Muscle of arm (tissue), 12 donors: ENCODE data around the gene RPS2. TPM values are rescaled to one million over a fixed set of nuclear protein-coding genes. Genes with fewer than 3 reads are reported as not detected.

Experiments used
- polyA plus RNA-seq, 12 donors: library from polyadenylated mRNA; unstranded; fragments of 120-200 nt; gene quantifications; one replicate each; pipeline ENCODE4 v1.2.1, GENCODE V29; 2013; ENCODE audit not compliant: insufficient read length in 12 of 12

The RPS2 gene
- polyA plus RNA-seq, 12 donors: 2,162 to 3,862 (median 3,028) TPM

Other genes starting within 250 kb of the RPS2 start
- 10 to 100 TPM in 11 of 12 donors, not detected in 1; 12.3 to 40.2 (median 14.8) TPM for gene NME3, start 193.3 kb downstream of the RPS2 start, polyA plus RNA-seq
- 10 to 100 TPM in 1 of 12 donors, 1 to 10 TPM in 10, not detected in 1; 4.4 to 13.3 (median 6.4) TPM for gene EME2, start 192.0 kb downstream of the RPS2 start, polyA plus RNA-seq
- 10 to 100 TPM in 11 of 12 donors, not detected in 1; 31.3 to 85.2 (median 41.3) TPM for gene MRPS34, start 191.7 kb downstream of the RPS2 start, polyA plus RNA-seq
- gene SPSB3, start 182.3 kb downstream of the RPS2 start, polyA plus RNA-seq: 10 to 100 TPM in 11 of 12 donors, not detected in 1; 16.2 to 30.8 (median 22.0) TPM
- gene NUBP2, start 181.9 kb downstream of the RPS2 start, polyA plus RNA-seq: 10 to 100 TPM in 11 of 12 donors, not detected in 1; 30.4 to 52.7 (median 33.3) TPM
- gene IGFALS, start 171.1 kb downstream of the RPS2 start, polyA plus RNA-seq: under 1 TPM in 10 of 12 donors, not detected in 2; 0.10 to 0.87 (median 0.21) TPM
- 10 to 100 TPM in 11 of 12 donors, not detected in 1; 27.4 to 49.0 (median 31.7) TPM for gene HAGH, start 138.0 kb downstream of the RPS2 start, polyA plus RNA-seq
- gene FAHD1, start 137.6 kb downstream of the RPS2 start, polyA plus RNA-seq: 10 to 100 TPM in 11 of 12 donors, not detected in 1; 13.6 to 24.4 (median 18.0) TPM
- gene MEIOB, start 92.7 kb downstream of the RPS2 start, polyA plus RNA-seq: 1 to 10 TPM in 2 of 12 donors, under 1 TPM in 8, not detected in 2; 0.08 to 3.0 (median 0.69) TPM
- 10 to 100 TPM in 1 of 12 donors, 1 to 10 TPM in 1, under 1 TPM in 2, not detected in 8; 0.15 to 14.3 (median 2.1) TPM for gene HS3ST6, start 46.4 kb downstream of the RPS2 start, polyA plus RNA-seq
- 10 to 100 TPM in 11 of 12 donors, not detected in 1; 14.2 to 50.0 (median 27.8) TPM for gene MSRB1, start 21.6 kb downstream of the RPS2 start, polyA plus RNA-seq
- 10 to 100 TPM in 11 of 12 donors, not detected in 1; 12.8 to 93.9 (median 35.0) TPM for gene RPL3L, start 10.1 kb downstream of the RPS2 start, polyA plus RNA-seq
- gene NDUFB10, start 5.3 kb downstream of the RPS2 start, polyA plus RNA-seq: 100 to 1,000 TPM in 9 of 12 donors, 10 to 100 TPM in 2, not detected in 1; 95.8 to 145 (median 117) TPM
- not detected for gene RNF151, start 2.0 kb upstream of the RPS2 start, polyA plus RNA-seq
- 10 to 100 TPM in 11 of 12 donors, not detected in 1; 16.7 to 31.5 (median 21.7) TPM for gene TBL3, start 7.2 kb upstream of the RPS2 start, polyA plus RNA-seq
- 1 to 10 TPM in 3 of 12 donors, under 1 TPM in 6, not detected in 3; 0.38 to 1.4 (median 0.74) TPM for gene NOXO1, start 16.6 kb upstream of the RPS2 start, polyA plus RNA-seq
- 10 to 100 TPM in 11 of 12 donors, not detected in 1; 10.9 to 40.2 (median 15.1) TPM for gene GFER, start 19.4 kb upstream of the RPS2 start, polyA plus RNA-seq
- 1 to 10 TPM in 4 of 12 donors, under 1 TPM in 6, not detected in 2; 0.25 to 1.5 (median 0.86) TPM for gene SYNGR3, start 25.1 kb upstream of the RPS2 start, polyA plus RNA-seq
- 10 to 100 TPM in 11 of 12 donors, not detected in 1; 13.6 to 32.2 (median 18.6) TPM for gene ZNF598, start 45.0 kb upstream of the RPS2 start, polyA plus RNA-seq
- 1 to 10 TPM in 8 of 12 donors, under 1 TPM in 2, not detected in 2; 0.56 to 3.1 (median 1.5) TPM for gene NPW, start 55.0 kb upstream of the RPS2 start, polyA plus RNA-seq
- 10 to 100 TPM in 11 of 12 donors, not detected in 1; 26.8 to 55.1 (median 36.1) TPM for gene NHERF2, start 62.1 kb upstream of the RPS2 start, polyA plus RNA-seq
- gene NTHL1, start 83.0 kb upstream of the RPS2 start, polyA plus RNA-seq: 10 to 100 TPM in 7 of 12 donors, 1 to 10 TPM in 4, not detected in 1; 8.4 to 35.5 (median 10.6) TPM
- 1,000 to 10,000 TPM in 1 of 12 donors, 100 to 1,000 TPM in 1, 10 to 100 TPM in 10; 62.0 to 1,357 (median 75.2) TPM for gene TSC2, start 83.2 kb upstream of the RPS2 start, polyA plus RNA-seq
- 100 to 1,000 TPM in 7 of 12 donors, 10 to 100 TPM in 4, not detected in 1; 85.8 to 199 (median 121) TPM for gene PKD1, start 171.1 kb upstream of the RPS2 start, polyA plus RNA-seq
- 1 to 10 TPM in 3 of 12 donors, under 1 TPM in 7, not detected in 2; 0.27 to 1.9 (median 0.78) TPM for gene RAB26, start 183.8 kb upstream of the RPS2 start, polyA plus RNA-seq
- gene TRAF7, start 191.0 kb upstream of the RPS2 start, polyA plus RNA-seq: 10 to 100 TPM in 11 of 12 donors, not detected in 1; 28.9 to 60.7 (median 45.0) TPM
- 1 to 10 TPM in 10 of 12 donors, not detected in 2; 1.3 to 4.1 (median 2.1) TPM for gene CASKIN1, start 231.8 kb upstream of the RPS2 start, polyA plus RNA-seq
- gene MLST8, start 240.6 kb upstream of the RPS2 start, polyA plus RNA-seq: 10 to 100 TPM in 11 of 12 donors, not detected in 1; 26.6 to 47.2 (median 30.3) TPM
- gene BRICD5, start 246.0 kb upstream of the RPS2 start, polyA plus RNA-seq: 10 to 100 TPM in 1 of 12 donors, 1 to 10 TPM in 10, not detected in 1; 3.2 to 14.8 (median 5.2) TPM